DOHH2 (cell line): ENCODE data around the gene LILRB5.
"Not testable (repeated sequence)": the region's sequence is repeated elsewhere in the genome, so short reads cannot be mapped to it uniquely, and the experiment has no call there.

Source experiments
- CTCF ChIP-seq: fragments of 200-600 bp; sonication (generic); IDR thresholded peaks from one replicate; pipeline ENCODE4 v1.5.1; 2014; ENCODE audit warnings: antibody characterized with exemption, mild to moderate bottlenecking, low read depth, low read length; ENCODE audit not compliant: poor library complexity, severe bottlenecking
- EZH2phosphoT487 ChIP-seq: fragments of 200-600 bp; sonication (generic); IDR thresholded peaks from 2 replicates; pipeline ENCODE4 v1.6.1; 2017; ENCODE audit warnings: borderline replicate concordance, mild to moderate bottlenecking, antibody characterized with exemption, low read length, moderate library complexity, mixed read lengths

DNA sequence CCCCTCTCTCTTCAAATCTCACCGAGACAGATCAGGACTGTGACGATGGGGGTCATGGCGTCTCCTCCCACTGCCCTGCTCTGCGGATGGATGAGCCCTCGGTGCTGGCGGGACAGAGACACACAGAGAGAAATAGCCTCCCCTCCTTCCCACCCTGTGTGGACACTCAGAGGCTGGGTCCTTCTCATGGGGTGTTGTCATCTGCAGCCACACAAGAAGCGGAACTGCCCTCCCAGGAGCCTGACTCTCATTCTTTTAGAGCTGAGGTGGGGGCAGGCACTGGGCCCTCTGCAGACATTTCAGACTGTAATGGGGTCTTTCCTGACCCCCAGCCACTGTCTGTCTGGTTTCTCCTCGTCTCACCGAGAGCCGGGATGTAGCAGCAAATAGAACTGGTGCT, 23.4 kb upstream of the LILRB5 start:
- not testable (repeated sequence) for TF ChIP-seq CTCF, EZH2phosphoT487
